Nephron progenitor cell (in vitro differentiated cells): ENCODE measurements around the gene CCDC47.
A peak's percentile ranks its signal among the peaks of the same experiment; 100 is the strongest.

Experiments used
- DNase-seq: peaks from one replicate; pipeline ENCODE4 v3.0.0; 2021
- H3K27ac Mint-ChIP-seq: 2 replicates; pipeline ENCODE4 v1.8.0; 2021; ENCODE audit warnings: mild to moderate bottlenecking, moderate library complexity, mixed read lengths
- H3K27me3 Mint-ChIP-seq: 2 replicates; pipeline ENCODE4 v1.8.0; 2021; ENCODE audit warnings: mild to moderate bottlenecking, low read depth, mixed read lengths; ENCODE audit not compliant: poor library complexity
- H3K36me3 Mint-ChIP-seq: 2 replicates; pipeline ENCODE4 v1.8.0; 2021; ENCODE audit warnings: low read depth, mixed read lengths
- H3K4me1 Mint-ChIP-seq: 2 replicates; pipeline ENCODE4 v1.8.0; 2021; ENCODE audit warnings: mixed read lengths
- H3K4me3 Mint-ChIP-seq: 2 replicates; pipeline ENCODE4 v1.8.0; 2021; ENCODE audit warnings: mild to moderate bottlenecking, moderate library complexity, mixed read lengths
- H3K9me3 Mint-ChIP-seq: 2 replicates; pipeline ENCODE4 v1.8.0; 2021; ENCODE audit warnings: mild to moderate bottlenecking, moderate library complexity, mixed read lengths
- TF ChIP-seq, protein P1 (sequence below): fragments of 200-600 bp; sonication (generic); IDR thresholded peaks from 2 replicates; pipeline ENCODE4 v1.5.0; 2021; ENCODE audit warnings: antibody characterized with exemption

The CCDC47 gene

DNA sequence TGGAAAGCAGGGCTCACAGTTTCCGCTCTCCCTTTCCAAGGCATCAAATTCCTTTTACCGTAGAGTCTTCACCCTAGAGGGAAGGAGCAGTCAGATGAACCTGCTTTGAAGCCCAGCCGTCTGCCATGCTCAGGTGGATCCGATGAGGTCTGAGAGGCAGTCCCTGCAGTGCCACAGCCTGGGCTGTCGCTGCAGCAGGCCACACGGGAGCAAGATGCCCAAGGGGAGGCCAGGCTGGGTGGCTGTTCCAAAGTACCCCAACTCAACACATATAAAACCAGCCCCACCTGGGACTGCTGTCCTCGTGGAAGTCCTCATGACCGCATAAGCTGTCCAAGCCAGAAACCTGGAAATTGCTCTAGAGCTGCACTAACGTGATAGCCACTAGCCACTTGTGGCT is 68.6 kb downstream of the CCDC47 start:
- peaks cover 31% of the 10 kb centered on the region for H3K36me3 Mint-ChIP-seq
- H3K27ac Mint-ChIP-seq = no peak overlapping the region
- no peak overlapping the region for H3K4me3 Mint-ChIP-seq
- peaks cover 39% of the 10 kb centered on the region for H3K4me1 Mint-ChIP-seq
- H3K9me3 Mint-ChIP-seq = no peaks in the 10 kb centered on the region
- peaks cover 5% of the 10 kb centered on the region for H3K27me3 Mint-ChIP-seq
- TF ChIP-seq, protein P1, sequence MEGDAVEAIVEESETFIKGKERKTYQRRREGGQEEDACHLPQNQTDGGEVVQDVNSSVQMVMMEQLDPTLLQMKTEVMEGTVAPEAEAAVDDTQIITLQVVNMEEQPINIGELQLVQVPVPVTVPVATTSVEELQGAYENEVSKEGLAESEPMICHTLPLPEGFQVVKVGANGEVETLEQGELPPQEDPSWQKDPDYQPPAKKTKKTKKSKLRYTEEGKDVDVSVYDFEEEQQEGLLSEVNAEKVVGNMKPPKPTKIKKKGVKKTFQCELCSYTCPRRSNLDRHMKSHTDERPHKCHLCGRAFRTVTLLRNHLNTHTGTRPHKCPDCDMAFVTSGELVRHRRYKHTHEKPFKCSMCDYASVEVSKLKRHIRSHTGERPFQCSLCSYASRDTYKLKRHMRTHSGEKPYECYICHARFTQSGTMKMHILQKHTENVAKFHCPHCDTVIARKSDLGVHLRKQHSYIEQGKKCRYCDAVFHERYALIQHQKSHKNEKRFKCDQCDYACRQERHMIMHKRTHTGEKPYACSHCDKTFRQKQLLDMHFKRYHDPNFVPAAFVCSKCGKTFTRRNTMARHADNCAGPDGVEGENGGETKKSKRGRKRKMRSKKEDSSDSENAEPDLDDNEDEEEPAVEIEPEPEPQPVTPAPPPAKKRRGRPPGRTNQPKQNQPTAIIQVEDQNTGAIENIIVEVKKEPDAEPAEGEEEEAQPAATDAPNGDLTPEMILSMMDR = no peak
- no peak for DNase-seq

DNA sequence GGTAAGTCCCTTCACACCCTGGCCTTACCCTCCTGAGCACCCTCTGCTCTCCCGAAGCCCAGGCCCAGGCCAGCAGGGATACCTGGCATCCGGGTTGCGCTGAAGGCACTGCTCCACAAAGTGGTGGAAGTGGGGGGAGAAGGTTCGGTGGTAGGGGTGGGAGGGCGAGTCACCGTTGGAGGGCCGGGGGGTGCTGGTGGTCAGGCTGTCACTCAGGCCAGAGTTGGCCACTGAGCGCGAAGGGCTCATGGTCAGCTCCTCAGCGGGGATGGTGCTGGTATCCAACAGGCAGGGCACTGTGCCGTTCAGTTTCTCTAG is 69.2 kb downstream of the CCDC47 start:
- Mint-ChIP-seq H3K9me3 (no peaks in the 10 kb centered on the region), H3K4me3 (no peak overlapping the region), H3K27ac (no peak overlapping the region), H3K27me3 (peaks cover 5% of the 10 kb centered on the region), H3K4me1 (peaks cover 39% of the 10 kb centered on the region), H3K36me3 (peaks cover 25% of the 10 kb centered on the region)
- DNase-seq = no peak
- TF ChIP-seq, protein P1 = no peak

DNA sequence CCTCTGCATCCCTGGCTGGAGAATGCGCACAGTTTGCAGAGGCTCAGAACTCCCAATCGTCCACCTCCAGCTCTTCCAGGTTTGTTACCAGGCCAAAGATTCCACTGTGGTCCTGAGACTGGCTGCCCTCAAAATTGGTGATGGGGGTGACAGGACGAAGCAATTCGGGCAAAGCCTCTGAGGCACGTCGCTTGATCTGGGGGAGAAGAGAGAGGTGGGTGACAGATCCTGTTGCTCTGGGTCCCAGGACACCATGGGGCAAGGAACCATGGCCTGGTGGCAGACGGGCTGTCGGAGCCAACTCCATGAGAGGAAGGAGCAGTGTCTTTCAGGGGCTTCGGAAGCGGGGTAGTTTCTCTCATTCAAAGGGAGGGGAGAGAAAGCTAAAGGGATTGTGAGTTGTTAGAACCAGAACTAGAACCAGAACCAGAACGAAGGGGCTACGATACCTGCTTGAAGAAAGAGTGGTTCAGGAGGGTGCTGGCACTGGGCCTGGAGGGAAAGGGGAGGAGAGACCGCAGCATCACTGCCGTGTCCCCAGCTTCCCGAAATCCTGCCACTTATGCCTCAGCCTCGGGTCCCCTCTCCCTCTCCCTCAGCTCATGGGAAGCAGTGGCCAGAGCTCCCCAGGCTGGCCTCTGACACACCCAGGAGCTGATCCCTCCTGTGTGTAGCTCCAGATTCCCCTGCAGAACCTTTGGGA is 69.7 kb downstream of the CCDC47 start:
- Mint-ChIP-seq H3K4me1 (peaks cover 39% of the 10 kb centered on the region), H3K4me3 (peak overlapping the region; percentile 9), H3K27ac (no peak overlapping the region), H3K27me3 (peaks cover 5% of the 10 kb centered on the region), H3K9me3 (no peaks in the 10 kb centered on the region), H3K36me3 (peaks cover 20% of the 10 kb centered on the region)
- no peak for DNase-seq
- TF ChIP-seq, protein P1 = no peak

DNA sequence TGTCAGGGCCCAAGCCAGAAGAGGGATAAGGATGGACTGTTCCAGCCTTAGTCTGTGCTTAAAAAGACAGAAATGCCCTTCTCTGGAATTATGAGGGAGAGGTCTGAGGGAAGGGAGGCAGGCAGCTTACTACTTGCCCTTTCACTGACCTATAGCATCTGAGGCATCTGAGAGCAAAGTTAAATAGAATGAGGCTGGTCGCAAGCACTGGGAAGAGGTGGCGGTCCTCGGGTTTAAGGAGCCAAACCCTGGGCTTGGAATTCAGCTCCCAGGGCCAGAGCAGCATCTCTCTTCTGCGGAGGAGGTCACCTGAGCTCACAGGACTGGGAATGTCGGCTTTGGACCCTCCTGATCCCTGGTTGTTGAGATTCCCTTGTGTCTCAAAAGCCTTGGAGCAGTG is 70.4 kb downstream of the CCDC47 start:
- TF ChIP-seq, protein P1 = no peak
- H3K27me3 Mint-ChIP-seq = peaks cover 5% of the 10 kb centered on the region
- H3K27ac Mint-ChIP-seq = peak overlapping the region; percentile 17
- H3K4me3 Mint-ChIP-seq = peak overlapping the region; percentile 54
- H3K36me3 Mint-ChIP-seq = peaks cover 18% of the 10 kb centered on the region
- H3K9me3 Mint-ChIP-seq = no peaks in the 10 kb centered on the region
- peaks cover 39% of the 10 kb centered on the region for H3K4me1 Mint-ChIP-seq
- DNase-seq = no peak

DNA sequence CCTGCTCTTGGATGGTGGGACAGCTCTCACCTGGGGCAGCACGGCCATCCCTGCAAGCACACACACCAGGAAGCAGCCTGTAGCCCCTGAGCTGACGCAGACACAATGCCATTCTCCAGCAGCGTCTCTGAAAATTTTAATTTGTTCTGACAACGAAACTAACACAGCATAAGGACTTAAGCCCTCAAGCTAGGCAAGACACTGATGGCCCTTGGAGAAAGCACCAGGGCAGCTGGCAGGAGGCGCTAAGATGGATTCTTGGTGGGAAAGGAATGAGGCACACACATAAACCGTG is 70.7 kb downstream of the CCDC47 start:
- no peaks in the 10 kb centered on the region for H3K9me3 Mint-ChIP-seq
- peak overlapping the region; percentile 17 for H3K27ac Mint-ChIP-seq
- DNase-seq = no peak
- peaks cover 5% of the 10 kb centered on the region for H3K27me3 Mint-ChIP-seq
- H3K4me3 Mint-ChIP-seq = peak overlapping the region; percentile 54
- peaks cover 43% of the 10 kb centered on the region for H3K4me1 Mint-ChIP-seq
- TF ChIP-seq, protein P1 = no peak
- peaks cover 18% of the 10 kb centered on the region for H3K36me3 Mint-ChIP-seq

DNA sequence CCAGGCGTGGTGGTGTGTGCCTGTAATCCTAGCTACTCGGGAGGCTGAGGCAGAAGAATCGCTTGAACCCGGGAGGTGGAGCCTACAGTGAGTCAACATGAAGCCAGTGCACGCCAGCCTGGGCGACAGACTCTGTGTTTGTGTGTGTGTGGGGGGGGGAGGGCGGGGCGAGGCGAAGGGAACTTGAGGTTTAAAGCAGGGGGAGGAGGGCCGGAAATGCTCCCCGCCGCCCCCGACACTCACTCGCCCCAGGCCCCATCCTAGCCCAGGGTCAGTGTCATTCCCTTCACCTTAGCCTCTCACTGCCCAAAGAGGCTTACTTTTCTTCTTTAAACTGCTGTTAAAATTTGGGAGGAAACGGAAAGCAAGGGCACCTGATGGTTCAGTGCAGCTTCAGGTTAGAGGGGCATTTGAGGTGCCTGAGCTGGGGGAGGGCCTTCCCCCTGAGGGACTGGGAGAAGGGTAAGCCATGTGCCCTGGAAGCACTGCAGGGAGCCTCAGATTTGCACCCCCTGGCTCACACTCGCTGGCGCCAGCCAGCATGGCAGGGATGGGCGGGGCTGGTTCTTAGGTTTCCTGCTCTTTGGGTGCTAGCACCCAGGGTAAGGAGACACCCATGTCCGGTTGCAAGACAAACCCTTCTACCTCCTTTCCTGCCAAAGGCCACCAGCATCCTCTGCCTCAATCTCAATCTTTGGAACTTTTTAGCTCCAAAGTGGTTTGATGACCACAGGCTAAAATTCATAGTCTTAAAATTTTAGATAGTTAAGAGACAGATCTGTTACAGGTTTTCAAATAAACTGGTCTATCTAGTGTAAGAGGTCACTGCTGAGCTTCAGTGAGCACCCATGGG is 71.3 kb downstream of the CCDC47 start:
- peak overlapping the region; percentile 74 for H3K4me3 Mint-ChIP-seq
- DNase-seq = no peak
- peaks cover 49% of the 10 kb centered on the region for H3K4me1 Mint-ChIP-seq
- TF ChIP-seq, protein P1 = no peak
- no peak overlapping the region for H3K27ac Mint-ChIP-seq
- peaks cover 18% of the 10 kb centered on the region for H3K36me3 Mint-ChIP-seq
- no peaks in the 10 kb centered on the region for H3K9me3 Mint-ChIP-seq
- peaks cover 5% of the 10 kb centered on the region for H3K27me3 Mint-ChIP-seq
